Astrocyte (in vitro differentiated cells and primary cell): ENCODE results near the gene UBN2.

Experiments used
- CTCF ChIP-seq: IDR thresholded peaks from 2 replicates; pipeline ENCODE4 v1.5.1; 2011; ENCODE audit warnings: low read depth, mild to moderate bottlenecking, inconsistent platforms, low read length, moderate library complexity; ENCODE audit not compliant: insufficient read depth
- EZH2 ChIP-seq: IDR thresholded peaks from 2 replicates; pipeline ENCODE4 v1.6.1; 2012; ENCODE audit warnings: mild to moderate bottlenecking, low read length, inconsistent platforms; ENCODE audit not compliant: insufficient read depth

- TF ChIP-seq CTCF: no peak
- TF ChIP-seq EZH2: no peak
Observed at GRCh38 chr7:139332697-139333359, 101.8 kb downstream of the UBN2 start.
